HG02759 (cell line): ENCODE results near the gene PHACTR2.
"Not testable (repeated sequence)": the region's sequence is repeated elsewhere in the genome, so short reads cannot be mapped to it uniquely, and the experiment has no call there.

Source experiments
- ATAC-seq: cut with Tn5 transposase; IDR thresholded peaks from one replicate; pipeline ENCODE4 v1.9.1; 2021; ENCODE audit warnings: mild to moderate bottlenecking, moderate library complexity; ENCODE audit not compliant: unreplicated experiment

The PHACTR2 gene

GRCh38 chr6:143761074-143761473, 83.3 kb downstream of the PHACTR2 start:
- no peak for ATAC-seq

GRCh38 chr6:143762126-143762525, 84.4 kb downstream of the PHACTR2 start:
- no peak for ATAC-seq

- no peak for ATAC-seq
Measured at GRCh38 chr6:143765422-143766184, 87.8 kb downstream of the PHACTR2 start.

- no peak for ATAC-seq
Measured at GRCh38 chr6:143766185-143766553, 88.4 kb downstream of the PHACTR2 start.

- no peak for ATAC-seq
Measured at GRCh38 chr6:143767433-143767832, 89.7 kb downstream of the PHACTR2 start.

GRCh38 chr6:143772116-143773086, 94.6 kb downstream of the PHACTR2 start:
- ATAC-seq = no peak

GRCh38 chr6:143773506-143774150, 95.9 kb downstream of the PHACTR2 start:
- ATAC-seq = no peak

GRCh38 chr6:143774347-143774746, 96.6 kb downstream of the PHACTR2 start:
- no peak for ATAC-seq

- no peak for ATAC-seq
Measured at GRCh38 chr6:143775336-143775735, 97.6 kb downstream of the PHACTR2 start.

GRCh38 chr6:143778926-143779325, 101.2 kb downstream of the PHACTR2 start:
- ATAC-seq = no peak

GRCh38 chr6:143782481-143782880, 104.7 kb downstream of the PHACTR2 start:
- ATAC-seq = no peak

- ATAC-seq = no peak
Measured at GRCh38 chr6:143783077-143783476, 105.3 kb downstream of the PHACTR2 start.

GRCh38 chr6:143784316-143784715, 106.6 kb downstream of the PHACTR2 start:
- ATAC-seq = no peak

- not testable (repeated sequence) for ATAC-seq
Measured at GRCh38 chr6:143786371-143786770, 108.6 kb downstream of the PHACTR2 start.

- no peak for ATAC-seq
Measured at GRCh38 chr6:143792402-143793279, 114.9 kb downstream of the PHACTR2 start.

GRCh38 chr6:143793280-143793619, 115.5 kb downstream of the PHACTR2 start:
- no peak for ATAC-seq

- not testable (repeated sequence) for ATAC-seq
Measured at GRCh38 chr6:143796551-143796950, 118.8 kb downstream of the PHACTR2 start.

GRCh38 chr6:143798487-143798886, 120.7 kb downstream of the PHACTR2 start:
- not testable (repeated sequence) for ATAC-seq

GRCh38 chr6:143802833-143803565, 125.2 kb downstream of the PHACTR2 start:
- no peak for ATAC-seq
